Activated B cell treated with CpG ODN at 0.5 μM for 24 hours (primary cell): Measurements from ENCODE around the gene ATAD1. TPM values are rescaled to one million over a fixed set of nuclear protein-coding genes. Genes with fewer than 3 reads are reported as not detected.

Source experiments
- ATAC-seq: fragments of 200-7000 bp; cut with Tn5 transposase; one replicate; pipeline ENCODE4 v1.10.0; 2021; ENCODE audit warnings: low read depth, mild to moderate bottlenecking, moderate library complexity
- CTCF ChIA-PET: fragments of 350-600 bp; sonication (Branson Sonifier 250); formaldehyde crosslinking; loops from one replicate; lab custom pipeline; 2021; ENCODE audit warnings: antibody characterized with exemption; lab: Charles Lee
- POLR2A ChIA-PET: fragments of 350-600 bp; sonication (Branson Sonifier 250); formaldehyde crosslinking; loops from one replicate; lab custom pipeline; 2021; ENCODE audit warnings: antibody characterized with exemption; lab: Charles Lee
- DNase-seq: peaks from one replicate; pipeline ENCODE4 v3.0.0; 2022
- H3K27ac Mint-ChIP-seq: one replicate; pipeline ENCODE4 v1.8.0; 2020; ENCODE audit warnings: mixed read lengths
- H3K27me3 Mint-ChIP-seq: one replicate; pipeline ENCODE4 v1.8.0; 2021; ENCODE audit warnings: mixed read lengths
- H3K36me3 Mint-ChIP-seq: one replicate; pipeline ENCODE4 v1.8.0; 2021; ENCODE audit warnings: low read depth, mixed read lengths
- H3K4me1 Mint-ChIP-seq: one replicate; pipeline ENCODE4 v1.8.0; 2021; ENCODE audit warnings: mixed read lengths
- H3K4me3 Mint-ChIP-seq: one replicate; pipeline ENCODE4 v1.8.0; 2020; ENCODE audit warnings: mild to moderate bottlenecking, mixed read lengths
- H3K9me3 Mint-ChIP-seq: one replicate; pipeline ENCODE4 v1.8.0; 2020; ENCODE audit warnings: mixed read lengths
- intact Hi-C: fragments of 100-400 bp; cut with micrococcal nuclease; formaldehyde crosslinking; loops from one replicate; pipeline ENCODE4 v1.15.1; 2024
- total RNA-seq: library from RNA; stranded (reverse); gene quantifications from 2 replicates; pipeline ENCODE4 v1.2.3, GENCODE V29; 2022
- TF ChIP-seq, protein P1 (sequence below): fragments of 200-600 bp; IDR thresholded peaks from one replicate; pipeline ENCODE4 v1.8.0; 2022; ENCODE audit warnings: antibody characterized with exemption, mild to moderate bottlenecking

Gene ATAD1
- total RNA-seq, 1 donor from 2014 or later: 42.6 TPM

DNA sequence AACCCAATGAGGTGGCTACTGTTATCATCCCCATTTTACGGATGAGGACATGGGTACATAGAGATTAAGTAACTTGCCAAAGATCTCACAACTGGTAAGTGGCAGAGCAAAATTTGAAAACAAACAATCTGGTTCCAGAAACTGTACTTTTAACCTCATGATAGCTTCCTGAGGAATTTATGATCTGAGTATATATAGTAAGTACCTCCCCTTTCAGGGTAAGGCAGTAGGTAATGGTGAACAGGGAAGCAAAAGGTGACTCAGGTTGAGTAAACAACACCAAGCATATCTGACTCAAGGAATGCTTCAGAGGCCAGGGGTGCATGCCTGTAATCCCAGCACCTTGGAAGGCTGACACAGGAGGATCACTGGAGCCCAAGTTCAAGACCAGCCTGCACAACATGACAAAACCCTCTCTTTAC is 24.2 kb upstream of the ATAD1 start:
- Mint-ChIP-seq H3K36me3 (no peaks in the 10 kb centered on the region), H3K9me3 (no peaks in the 10 kb centered on the region), H3K4me1 (peaks cover 7% of the 10 kb centered on the region), H3K27me3 (no peaks in the 10 kb centered on the region), H3K4me3 (no peak overlapping the region), H3K27ac (no peak overlapping the region)
- no peak for ATAC-seq
- intact Hi-C loops: no loop called here
- ChIA-PET CTCF (no interaction called here), POLR2A (interaction anchor here (0.7 kb wide), 1 partner anchor 87 kb away, joined by 4 read pairs; no protein-coding TSS in a partner anchor)
- DNase-seq: no peak
- TF ChIP-seq, protein P1, sequence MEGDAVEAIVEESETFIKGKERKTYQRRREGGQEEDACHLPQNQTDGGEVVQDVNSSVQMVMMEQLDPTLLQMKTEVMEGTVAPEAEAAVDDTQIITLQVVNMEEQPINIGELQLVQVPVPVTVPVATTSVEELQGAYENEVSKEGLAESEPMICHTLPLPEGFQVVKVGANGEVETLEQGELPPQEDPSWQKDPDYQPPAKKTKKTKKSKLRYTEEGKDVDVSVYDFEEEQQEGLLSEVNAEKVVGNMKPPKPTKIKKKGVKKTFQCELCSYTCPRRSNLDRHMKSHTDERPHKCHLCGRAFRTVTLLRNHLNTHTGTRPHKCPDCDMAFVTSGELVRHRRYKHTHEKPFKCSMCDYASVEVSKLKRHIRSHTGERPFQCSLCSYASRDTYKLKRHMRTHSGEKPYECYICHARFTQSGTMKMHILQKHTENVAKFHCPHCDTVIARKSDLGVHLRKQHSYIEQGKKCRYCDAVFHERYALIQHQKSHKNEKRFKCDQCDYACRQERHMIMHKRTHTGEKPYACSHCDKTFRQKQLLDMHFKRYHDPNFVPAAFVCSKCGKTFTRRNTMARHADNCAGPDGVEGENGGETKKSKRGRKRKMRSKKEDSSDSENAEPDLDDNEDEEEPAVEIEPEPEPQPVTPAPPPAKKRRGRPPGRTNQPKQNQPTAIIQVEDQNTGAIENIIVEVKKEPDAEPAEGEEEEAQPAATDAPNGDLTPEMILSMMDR: no peak

DNA sequence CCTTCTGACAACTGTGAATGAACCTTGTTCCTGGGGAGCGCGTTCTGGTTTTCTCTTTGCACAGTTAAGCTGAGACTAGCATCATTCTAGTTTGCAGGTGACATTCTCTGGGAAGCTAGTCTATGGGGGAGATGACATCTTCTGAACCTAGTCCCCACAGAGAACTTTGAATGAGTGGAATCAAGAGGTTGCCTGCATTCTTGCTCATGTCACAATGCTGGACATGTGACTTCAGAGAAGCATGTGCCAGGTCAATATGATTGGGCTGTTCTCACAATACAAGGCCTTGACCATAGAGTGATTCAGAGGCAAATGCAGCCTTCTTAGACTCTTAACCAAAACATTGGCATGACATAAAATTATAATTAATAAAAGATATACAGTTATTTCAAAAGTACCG is 23.2 kb upstream of the ATAD1 start:
- POLR2A ChIA-PET: no interaction called here
- intact Hi-C loops: no loop called here
- CTCF ChIA-PET: interaction anchor here (1.2 kb wide), 1 partner anchor 10 kb away, joined by 3 read pairs; no protein-coding TSS in a partner anchor

DNA sequence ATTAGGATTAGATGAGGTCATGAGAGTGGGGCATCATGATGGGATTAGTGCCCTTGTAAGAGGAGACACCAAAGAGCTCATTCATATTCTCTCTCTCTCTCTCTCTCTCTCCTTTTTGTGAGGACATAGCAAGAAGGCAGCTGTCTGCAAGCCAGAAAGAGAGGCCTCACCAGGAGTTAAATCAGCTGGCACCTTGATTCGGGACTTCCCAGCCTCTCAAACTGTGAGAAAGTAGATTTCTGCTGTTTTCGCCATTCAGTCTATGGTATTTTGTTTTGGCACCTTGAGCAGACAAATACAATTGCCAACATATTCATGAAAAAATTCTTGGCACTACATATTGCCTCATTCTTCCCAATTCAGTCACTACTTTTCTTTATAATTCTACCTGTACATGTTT is 20.6 kb upstream of the ATAD1 start:
- no peaks in the 10 kb centered on the region for H3K9me3 Mint-ChIP-seq
- ChIA-PET POLR2A (no interaction called here), CTCF (no interaction called here)
- ATAC-seq (no peak), DNase-seq (no peak)
- TF ChIP-seq, protein P1: no peak
- no peak overlapping the region for H3K27ac Mint-ChIP-seq
- intact Hi-C loops: no loop called here
- H3K4me1 Mint-ChIP-seq: peaks cover 9% of the 10 kb centered on the region
- H3K4me3 Mint-ChIP-seq: no peak overlapping the region
- H3K36me3 Mint-ChIP-seq: no peaks in the 10 kb centered on the region
- H3K27me3 Mint-ChIP-seq: peaks cover 1% of the 10 kb centered on the region

More for the DNA sequence above, 23.2 kb upstream of the ATAD1 start:
- Mint-ChIP-seq H3K27ac (no peak overlapping the region), H3K4me3 (no peak overlapping the region), H3K4me1 (peaks cover 9% of the 10 kb centered on the region), H3K36me3 (no peaks in the 10 kb centered on the region), H3K9me3 (no peaks in the 10 kb centered on the region), H3K27me3 (peaks cover 1% of the 10 kb centered on the region)
- DNase-seq: no peak
- TF ChIP-seq, protein P1: no peak
- no peak for ATAC-seq

DNA sequence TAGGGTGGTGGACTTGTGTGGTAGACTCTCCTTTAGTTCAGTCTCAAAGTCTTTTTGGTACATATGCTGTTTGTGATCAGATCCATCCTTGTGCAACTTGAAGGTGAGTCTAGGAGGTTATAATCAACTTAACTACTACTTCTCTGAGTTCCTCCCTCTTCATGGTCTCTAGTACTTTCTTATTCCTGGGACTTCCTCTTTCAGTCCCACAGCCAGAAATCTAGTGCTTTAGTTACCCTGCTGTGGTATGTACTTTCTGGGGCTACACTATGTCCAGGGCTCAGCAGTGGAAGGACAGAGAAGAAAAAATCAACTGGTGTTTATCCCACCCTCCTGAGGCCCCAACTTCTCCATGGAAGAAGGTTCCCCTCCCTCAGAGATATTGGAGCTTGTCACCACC is 19.4 kb upstream of the ATAD1 start:
- intact Hi-C loops: no loop called here
- no peak overlapping the region for H3K27ac Mint-ChIP-seq
- H3K27me3 Mint-ChIP-seq: peaks cover 1% of the 10 kb centered on the region
- CTCF ChIA-PET: no interaction called here
- POLR2A ChIA-PET: no interaction called here
- TF ChIP-seq, protein P1: no peak
- H3K36me3 Mint-ChIP-seq: no peaks in the 10 kb centered on the region
- DNase-seq: no peak
- no peaks in the 10 kb centered on the region for H3K9me3 Mint-ChIP-seq
- peaks cover 9% of the 10 kb centered on the region for H3K4me1 Mint-ChIP-seq
- peak; percentile 52 for ATAC-seq
- H3K4me3 Mint-ChIP-seq: no peak overlapping the region

DNA sequence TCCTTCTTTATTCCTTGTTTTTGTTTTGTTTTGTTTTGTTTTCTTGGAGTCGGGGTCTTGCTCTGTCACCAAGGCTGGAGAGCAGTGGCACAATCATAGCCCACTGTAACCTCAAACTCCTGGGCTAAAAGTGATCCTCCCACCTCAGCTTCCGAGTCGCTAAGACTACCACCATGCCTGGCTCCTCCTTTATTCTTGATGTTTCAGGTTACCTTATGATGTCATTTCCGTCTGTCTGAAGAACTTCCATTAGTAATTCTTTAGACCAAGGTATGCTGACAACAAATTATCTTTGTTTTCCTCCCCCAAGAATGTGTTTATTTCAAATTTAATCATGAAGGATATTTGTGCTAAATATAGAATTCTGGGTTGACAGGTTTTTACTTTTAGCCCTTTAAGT is 18.1 kb upstream of the ATAD1 start:
- Mint-ChIP-seq H3K27ac (no peak overlapping the region), H3K36me3 (no peaks in the 10 kb centered on the region), H3K27me3 (peaks cover 1% of the 10 kb centered on the region), H3K4me3 (no peak overlapping the region), H3K9me3 (no peaks in the 10 kb centered on the region), H3K4me1 (peaks cover 9% of the 10 kb centered on the region)
- CTCF ChIA-PET: no interaction called here
- POLR2A ChIA-PET: no interaction called here
- TF ChIP-seq, protein P1: no peak
- ATAC-seq (no peak), DNase-seq (no peak)
- intact Hi-C loops: no loop called here
